Neural progenitor cell (in vitro differentiated cells): ENCODE measurements around the gene HMGB2. TPM values are rescaled to one million over a fixed set of nuclear protein-coding genes. Genes with fewer than 3 reads are reported as not detected.

Source experiments
- DNase-seq: peaks from one replicate; pipeline ENCODE4 v3.0.0-alpha.2; 2016; ENCODE audit warnings: low spot score
- H2AFZ ChIP-seq: fragments of 200-600 bp; sonication (generic); replicated peaks from 2 replicates; pipeline ENCODE4 v1.6.1; 2016; ENCODE audit warnings: antibody characterized with exemption
- H3F3A ChIP-seq: fragments of 200-600 bp; sonication (generic); 2 replicates; pipeline ENCODE4 v1.6.1; 2016; ENCODE audit warnings: antibody characterized with exemption, low read depth
- H3K27ac ChIP-seq: fragments of 200-600 bp; sonication (generic); 2 replicates; pipeline ENCODE4 v1.5.1; 2016; ENCODE audit warnings: mild to moderate bottlenecking
- H3K27me3 ChIP-seq: fragments of 200-600 bp; sonication (generic); 2 replicates; pipeline ENCODE4 v1.6.1; 2016; ENCODE audit warnings: mild to moderate bottlenecking, moderate library complexity
- H3K36me3 ChIP-seq: fragments of 200-600 bp; sonication (generic); 2 replicates; pipeline ENCODE4 v1.5.1; 2016
- H3K4me1 ChIP-seq: fragments of 200-600 bp; sonication (generic); 2 replicates; pipeline ENCODE4 v1.6.1; 2016; ENCODE audit warnings: mixed run types
- H3K4me2 ChIP-seq: fragments of 200-600 bp; sonication (generic); 2 replicates; pipeline ENCODE4 v1.6.1; 2016
- H3K4me3 ChIP-seq: fragments of 200-600 bp; sonication (generic); 2 replicates; pipeline ENCODE4 v1.5.1; 2016
- H3K79me2 ChIP-seq: fragments of 200-600 bp; sonication (generic); 2 replicates; pipeline ENCODE4 v1.6.1; 2016; ENCODE audit warnings: low read depth
- H3K9ac ChIP-seq: fragments of 200-600 bp; sonication (generic); 2 replicates; pipeline ENCODE4 v1.6.1; 2016
- H3K9me3 ChIP-seq: fragments of 200-600 bp; sonication (generic); 2 replicates; pipeline ENCODE4 v1.5.1; 2016; ENCODE audit warnings: low read depth
- H4K20me1 ChIP-seq: fragments of 200-600 bp; sonication (generic); 2 replicates; pipeline ENCODE4 v1.6.1; 2016; ENCODE audit warnings: low read depth
- H3K27ac Mint-ChIP-seq: 3 replicates; pipeline ENCODE4 v1.8.0; 2021; ENCODE audit warnings: mixed read lengths
- H3K27me3 Mint-ChIP-seq: 2 replicates; pipeline ENCODE4 v1.8.0; 2022; ENCODE audit warnings: low read depth, mild to moderate bottlenecking, inconsistent platforms, moderate library complexity, mixed read lengths; ENCODE audit not compliant: insufficient read depth
- H3K36me3 Mint-ChIP-seq: 3 replicates; pipeline ENCODE4 v1.8.0; 2021; ENCODE audit warnings: mixed read lengths
- H3K4me1 Mint-ChIP-seq: 3 replicates; pipeline ENCODE4 v1.8.0; 2021; ENCODE audit warnings: mixed read lengths
- H3K4me3 Mint-ChIP-seq: 3 replicates; pipeline ENCODE4 v1.8.0; 2021; ENCODE audit warnings: mild to moderate bottlenecking, moderate library complexity, mixed read lengths
- H3K9me3 Mint-ChIP-seq: 3 replicates; pipeline ENCODE4 v1.8.0; 2020; ENCODE audit warnings: mixed read lengths
- CTCF ChIP-seq: fragments of 200-600 bp; sonication (generic); IDR thresholded peaks from 2 replicates; pipeline ENCODE4 v1.5.1; 2017; ENCODE audit warnings: antibody characterized with exemption, mild to moderate bottlenecking
- EZH2 ChIP-seq: fragments of 200-600 bp; sonication (generic); IDR thresholded peaks from 2 replicates; pipeline ENCODE4 v1.6.1; 2017; ENCODE audit warnings: antibody characterized with exemption, mild to moderate bottlenecking, moderate library complexity
- EZH2phosphoT487 ChIP-seq: fragments of 200-600 bp; sonication (generic); IDR thresholded peaks from 2 replicates; pipeline ENCODE4 v1.6.1; 2017; ENCODE audit warnings: antibody characterized with exemption
- total RNA-seq: library from RNA; depleted of rRNA; stranded (reverse); fragments of >200 nt; gene quantifications from 2 replicates; pipeline ENCODE4 v1.2.3, GENCODE V29; 2015; ENCODE audit warnings: low replicate concordance

The HMGB2 gene
- total RNA-seq, 1 donor from 2014 or later = 1,033 TPM

DNA sequence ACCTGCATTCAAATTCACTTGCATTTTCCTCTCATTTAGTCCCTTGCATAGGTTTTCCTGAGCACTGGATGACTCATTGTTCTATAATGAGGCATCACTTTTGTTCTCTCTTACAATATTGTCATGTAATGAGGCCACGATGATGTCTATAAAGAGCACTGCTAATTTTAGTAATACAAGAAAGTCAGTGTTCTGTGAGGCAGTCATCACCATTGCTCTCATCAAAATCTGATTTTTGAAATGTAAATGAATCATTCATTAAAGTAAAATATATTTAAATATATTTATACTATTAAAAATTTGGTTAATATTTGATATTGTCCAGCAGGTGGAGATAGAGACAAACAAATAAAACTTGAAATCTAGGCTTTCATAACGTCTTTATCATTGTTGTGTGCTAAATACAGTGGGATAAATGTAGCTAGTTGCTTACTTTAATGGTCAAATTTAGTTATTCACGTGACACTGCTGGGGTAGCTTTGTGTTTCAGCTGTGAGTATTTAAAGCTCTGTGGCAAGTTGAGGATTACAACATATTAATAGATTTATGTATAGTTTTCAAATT, 15.4 kb downstream of the HMGB2 start:
- Mint-ChIP-seq H3K4me1 (peaks cover 5% of the 10 kb centered on the region), H3K36me3 (peaks cover 2% of the 10 kb centered on the region), H3K9me3 (no peaks in the 10 kb centered on the region), H3K4me3 (no peak overlapping the region), H3K27me3 (no peaks in the 10 kb centered on the region), H3K27ac (no peak overlapping the region)
- Histone ChIP-seq H3K4me1 (no peaks in the 10 kb centered on the region), H4K20me1 (no peaks in the 10 kb centered on the region), H3K4me2 (no peak overlapping the region), H3K79me2 (no peaks in the 10 kb centered on the region), H3F3A (no peaks in the 10 kb centered on the region), H2AFZ (no peak overlapping the region), H3K9ac (no peak overlapping the region), H3K36me3 (no peaks in the 10 kb centered on the region), H3K27me3 (no peaks in the 10 kb centered on the region), H3K4me3 (no peak overlapping the region), H3K9me3 (no peaks in the 10 kb centered on the region), H3K27ac (no peak overlapping the region)
- no peak for TF ChIP-seq EZH2phosphoT487
- TF ChIP-seq CTCF = peak; percentile 36
- DNase-seq = no peak

DNA sequence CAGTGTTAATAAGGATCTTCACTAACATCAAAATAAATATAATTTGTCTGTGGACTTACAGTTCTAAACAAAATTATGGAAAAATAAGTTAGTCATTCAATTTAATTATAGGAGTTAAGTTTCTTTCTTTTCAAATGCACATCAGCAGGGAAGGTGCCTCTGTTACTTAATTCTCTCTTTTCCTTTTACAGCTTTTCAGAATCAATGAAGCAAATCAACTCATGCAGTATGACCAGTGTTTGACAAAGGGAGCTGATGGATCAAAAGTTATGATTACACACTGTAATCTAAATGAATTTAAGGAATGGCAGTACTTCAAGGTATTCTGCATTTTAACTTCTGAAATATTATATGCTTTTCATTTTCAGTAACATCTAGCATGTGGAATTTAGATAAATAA, 15.9 kb downstream of the HMGB2 start:
- Histone ChIP-seq H2AFZ (no peak overlapping the region), H3K4me3 (no peak overlapping the region), H3K9me3 (no peaks in the 10 kb centered on the region), H3K9ac (no peak overlapping the region), H3K79me2 (no peaks in the 10 kb centered on the region), H3K4me2 (no peak overlapping the region), H3F3A (no peaks in the 10 kb centered on the region), H3K27ac (no peak overlapping the region), H3K4me1 (no peaks in the 10 kb centered on the region), H4K20me1 (no peaks in the 10 kb centered on the region), H3K36me3 (no peaks in the 10 kb centered on the region), H3K27me3 (no peaks in the 10 kb centered on the region)
- Mint-ChIP-seq H3K4me3 (no peak overlapping the region), H3K9me3 (no peaks in the 10 kb centered on the region), H3K4me1 (peaks cover 5% of the 10 kb centered on the region), H3K27me3 (no peaks in the 10 kb centered on the region), H3K27ac (no peak overlapping the region), H3K36me3 (peaks cover 2% of the 10 kb centered on the region)
- no peak for DNase-seq
- TF ChIP-seq CTCF = no peak
- TF ChIP-seq EZH2phosphoT487 = no peak
- no peak for TF ChIP-seq EZH2

DNA sequence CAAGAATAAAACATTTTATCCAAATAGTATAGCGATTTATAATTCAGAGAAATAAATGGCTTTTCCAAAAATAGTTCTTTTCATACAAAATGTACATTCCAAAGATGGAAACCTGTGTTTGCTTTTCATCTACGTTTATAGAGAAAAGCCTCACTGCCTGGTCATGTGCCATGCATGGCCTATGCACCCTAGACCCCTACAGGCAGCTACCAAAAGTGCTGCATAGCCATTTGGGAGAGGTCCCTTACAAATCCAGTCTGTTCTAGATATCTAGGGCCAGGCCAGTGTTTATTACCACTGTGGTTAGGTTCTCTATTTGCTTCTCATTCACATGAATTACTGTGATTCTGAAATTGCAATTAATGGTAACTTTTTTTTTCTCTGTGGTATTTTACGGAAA, 17.2 kb downstream of the HMGB2 start:
- Histone ChIP-seq H3K4me1 (no peaks in the 10 kb centered on the region), H2AFZ (no peak overlapping the region), H3K4me2 (no peak overlapping the region), H4K20me1 (no peaks in the 10 kb centered on the region), H3K4me3 (no peak overlapping the region), H3K79me2 (no peaks in the 10 kb centered on the region), H3K9me3 (no peaks in the 10 kb centered on the region), H3K36me3 (no peaks in the 10 kb centered on the region), H3K27ac (no peak overlapping the region), H3K27me3 (no peaks in the 10 kb centered on the region), H3F3A (no peaks in the 10 kb centered on the region), H3K9ac (no peak overlapping the region)
- peaks cover 2% of the 10 kb centered on the region for H3K36me3 Mint-ChIP-seq
- H3K9me3 Mint-ChIP-seq = no peaks in the 10 kb centered on the region
- peak; percentile 53 for DNase-seq
- peaks cover 5% of the 10 kb centered on the region for H3K4me1 Mint-ChIP-seq
- no peaks in the 10 kb centered on the region for H3K27me3 Mint-ChIP-seq
- no peak overlapping the region for H3K4me3 Mint-ChIP-seq
- no peak overlapping the region for H3K27ac Mint-ChIP-seq
- no peak for TF ChIP-seq EZH2phosphoT487
- TF ChIP-seq CTCF = peak; percentile 53
- TF ChIP-seq EZH2 = no peak
